IPS-NIHi7 (cell line): ENCODE results near the gene RADIL.
"Not testable (repeated sequence)": the region's sequence is repeated elsewhere in the genome, so short reads cannot be mapped to it uniquely, and the experiment has no call there.

Experiments used
- DNase-seq: peaks from one replicate; pipeline ENCODE4 v3.0.0; 2012; ENCODE audit warnings: mixed read lengths; ENCODE audit errors: extremely low spot score

The RADIL gene, protein sequence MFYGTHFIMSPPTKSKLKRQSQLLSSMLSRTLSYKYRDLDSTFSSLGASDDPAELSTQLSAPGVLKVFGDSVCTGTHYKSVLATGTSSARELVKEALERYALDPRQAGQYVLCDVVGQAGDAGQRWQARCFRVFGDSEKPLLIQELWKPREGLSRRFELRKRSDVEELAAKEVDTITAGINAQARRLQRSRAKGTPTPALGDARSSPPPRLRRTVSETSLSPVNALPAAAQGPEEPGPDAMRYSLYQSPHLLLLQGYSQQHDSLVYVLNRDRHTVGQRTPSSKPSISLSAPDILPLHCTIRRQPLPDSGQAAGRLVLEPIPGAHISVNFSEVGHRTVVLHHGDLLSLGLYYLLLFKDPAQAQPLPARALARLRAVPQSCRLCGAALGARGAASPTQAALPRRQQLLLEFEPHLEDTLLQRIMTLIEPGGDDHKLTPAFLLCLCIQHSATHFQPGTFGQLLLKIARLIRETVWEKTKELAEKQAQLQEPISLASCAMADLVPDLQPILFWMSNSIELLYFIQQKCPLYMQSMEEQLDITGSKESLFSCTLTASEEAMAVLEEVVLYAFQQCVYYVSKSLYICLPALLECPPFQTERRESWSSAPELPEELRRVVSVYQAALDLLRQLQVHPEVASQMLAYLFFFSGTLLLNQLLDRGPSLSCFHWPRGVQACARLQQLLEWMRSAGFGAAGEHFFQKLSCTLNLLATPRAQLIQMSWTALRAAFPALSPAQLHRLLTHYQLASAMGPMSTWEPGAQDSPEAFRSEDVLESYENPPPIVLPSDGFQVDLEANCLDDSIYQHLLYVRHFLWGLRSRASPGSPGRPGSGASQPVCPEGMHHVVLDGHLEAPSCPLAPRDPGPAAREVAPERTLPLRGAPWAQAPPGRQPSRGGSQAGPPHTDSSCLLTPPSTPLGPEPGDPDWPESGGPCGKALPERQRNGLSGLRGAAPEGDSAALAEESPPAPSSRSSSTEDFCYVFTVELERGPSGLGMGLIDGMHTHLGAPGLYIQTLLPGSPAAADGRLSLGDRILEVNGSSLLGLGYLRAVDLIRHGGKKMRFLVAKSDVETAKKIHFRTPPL

DNA sequence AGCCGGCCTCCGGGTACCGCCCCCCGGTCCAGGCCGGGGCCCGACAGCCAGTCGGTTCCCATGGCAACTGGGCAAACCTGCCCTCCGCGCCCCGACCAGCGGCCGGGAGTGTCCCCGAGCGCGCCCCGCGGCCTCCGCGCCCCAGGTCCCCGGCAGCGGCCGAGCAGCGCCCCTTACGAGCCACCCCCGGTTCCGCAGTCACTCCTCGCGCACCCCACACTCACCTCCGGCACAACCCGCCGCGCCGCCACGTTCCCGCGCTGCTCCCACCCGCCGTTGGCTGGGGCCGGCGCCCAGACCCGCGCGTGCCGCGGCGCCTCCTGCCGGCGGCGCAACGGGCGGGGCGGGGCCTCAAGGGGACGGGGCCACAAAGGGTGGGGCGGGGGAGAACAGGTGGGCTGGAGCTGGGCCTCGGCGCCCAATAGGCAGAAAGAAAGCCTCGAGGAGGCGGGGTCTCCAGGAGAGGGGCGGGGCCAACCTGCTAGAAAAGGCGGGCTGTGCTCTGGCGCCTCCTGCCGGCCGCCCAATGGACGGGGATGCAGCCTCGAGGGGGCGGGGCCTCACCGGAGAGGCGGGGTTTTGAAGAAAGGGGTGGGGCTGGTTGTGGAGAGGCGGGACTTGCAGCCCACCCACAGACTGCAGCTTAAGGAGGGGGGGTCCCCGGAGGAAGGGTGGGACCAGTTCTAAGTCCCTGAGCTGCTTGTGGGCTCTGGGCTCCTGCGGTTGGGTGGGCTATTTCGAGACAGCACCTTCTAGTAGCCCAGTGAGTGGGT is at the start of gene RADIL:
TSS of gene RADIL (minus strand) at position 345 of the 773 bp plus-strand sequence. CDS start 5,577 bp downstream, outside the sequence.
- peak; percentile 99 for DNase-seq

GRCh38 chr7:4931943-4932342 is 48.4 kb upstream of the RADIL start:
- DNase-seq, result peak; percentile 46

GRCh38 chr7:4929005-4929404 is 45.5 kb upstream of the RADIL start:
- DNase-seq, result no peak

DNA sequence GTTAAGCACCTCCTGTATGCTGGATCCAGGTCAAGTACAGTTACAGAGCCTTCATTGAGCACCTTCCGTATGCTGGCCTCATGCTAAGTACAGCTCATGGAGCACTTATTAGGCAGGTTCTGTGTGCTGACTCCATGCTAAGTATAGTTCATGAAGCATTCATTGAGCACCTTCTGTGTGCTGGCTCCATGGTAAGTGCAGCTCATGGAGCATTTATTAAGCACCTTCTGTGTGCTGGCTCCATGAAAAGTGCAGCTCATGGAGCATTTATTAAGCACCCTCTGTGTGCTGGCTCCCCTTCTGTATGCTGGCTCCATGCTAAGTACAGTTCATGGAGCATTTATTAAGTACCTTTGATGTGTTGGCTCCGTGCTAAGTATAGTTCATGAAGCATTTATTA is 44.9 kb upstream of the RADIL start:
- no peak for DNase-seq

DNA sequence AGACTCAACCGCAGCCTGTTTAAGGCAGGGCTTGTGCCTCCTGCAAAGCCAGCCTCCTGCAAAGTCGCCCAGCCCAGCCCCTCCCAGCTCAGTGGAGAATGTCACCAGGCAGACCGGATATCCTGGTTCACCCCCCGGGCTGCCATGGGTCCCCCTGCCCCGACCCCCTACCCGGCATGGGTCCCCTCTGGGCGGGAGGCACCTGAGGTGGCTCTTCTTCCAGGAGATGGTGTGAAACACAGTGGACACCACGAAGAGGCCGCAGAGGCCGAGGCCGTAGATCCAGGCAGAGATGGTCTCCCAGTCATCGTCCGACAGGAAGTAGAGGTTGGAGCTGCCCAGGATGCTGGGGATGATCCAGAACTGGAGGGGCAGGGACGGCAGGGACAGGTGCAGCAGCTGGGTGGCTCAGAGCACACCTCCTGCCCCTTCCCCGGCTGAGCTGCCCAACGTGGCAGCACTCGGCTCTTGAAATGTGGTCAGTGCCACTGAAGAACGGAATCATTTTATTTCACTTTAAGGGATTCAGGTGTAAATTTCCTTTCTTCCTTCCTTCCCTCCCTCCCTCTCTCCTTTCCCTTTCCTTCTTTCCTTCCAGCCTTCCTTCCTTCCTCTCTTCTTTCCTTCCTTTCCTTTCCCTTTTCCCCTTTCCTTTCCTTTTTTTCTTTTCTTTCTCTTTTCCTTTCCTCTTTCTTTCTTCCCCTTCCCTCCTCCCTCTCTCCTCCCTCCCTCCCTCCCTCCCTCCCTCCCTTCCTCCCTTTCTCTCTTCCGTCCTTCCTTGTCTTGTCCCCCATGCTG is 36.7 kb upstream of the RADIL start:
- DNase-seq, result peak; percentile 7

- no peak for DNase-seq
Measured at GRCh38 chr7:4916113-4916512, 32.6 kb upstream of the RADIL start.

DNA sequence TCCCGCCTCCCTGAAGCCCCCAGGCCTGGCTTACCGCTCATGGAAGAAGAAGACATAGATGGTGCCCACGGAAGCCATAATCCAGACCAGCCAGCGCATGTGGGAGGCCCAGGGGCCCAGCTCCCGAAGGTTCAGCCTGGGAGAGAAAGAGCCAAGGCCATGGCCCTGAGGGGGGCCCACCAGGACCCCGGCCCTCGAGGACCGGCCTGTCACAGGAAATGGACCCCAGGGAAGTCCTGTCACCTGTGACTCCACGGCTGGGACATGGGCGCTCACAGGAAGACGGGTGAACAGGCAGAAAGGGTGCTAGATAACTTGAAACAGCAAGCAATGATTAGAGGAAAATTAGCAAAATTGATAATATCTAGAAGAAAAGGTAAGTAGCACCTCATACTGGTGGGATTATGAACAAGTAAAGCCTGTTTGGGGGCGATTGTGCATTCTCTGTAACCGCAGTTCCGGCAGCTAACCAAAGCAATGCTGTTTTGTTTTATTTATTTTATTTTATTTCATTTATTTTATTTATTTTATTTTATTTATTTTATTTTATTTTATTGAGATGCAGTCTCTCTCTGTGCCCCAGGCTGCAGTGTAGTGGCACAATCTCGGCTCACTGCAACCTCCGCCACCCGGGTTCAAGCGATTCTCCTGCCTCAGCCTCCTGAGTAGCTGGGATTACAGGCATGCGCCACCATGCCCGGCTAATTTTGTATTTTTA is 27.8 kb upstream of the RADIL start:
- no peak for DNase-seq

DNA sequence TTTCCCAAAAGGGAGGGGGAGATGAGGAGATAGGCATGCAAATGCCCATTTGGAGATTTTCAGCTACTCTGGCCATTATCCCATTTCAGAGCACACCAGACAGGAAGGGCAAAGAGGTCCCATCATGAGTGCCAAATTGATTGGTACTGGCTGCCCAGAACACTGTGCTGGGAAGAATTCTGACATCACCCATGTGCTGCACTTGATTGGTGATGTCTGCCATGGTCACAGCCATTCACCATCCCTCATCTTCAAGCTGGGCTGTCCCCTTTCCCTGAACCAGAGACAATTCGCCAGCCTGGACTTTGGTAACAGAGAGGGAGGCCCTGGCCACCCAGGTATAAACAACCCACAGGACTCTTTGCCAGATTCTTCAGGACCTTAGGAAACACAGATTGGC is 23.2 kb upstream of the RADIL start:
- DNase-seq, result no peak

DNA sequence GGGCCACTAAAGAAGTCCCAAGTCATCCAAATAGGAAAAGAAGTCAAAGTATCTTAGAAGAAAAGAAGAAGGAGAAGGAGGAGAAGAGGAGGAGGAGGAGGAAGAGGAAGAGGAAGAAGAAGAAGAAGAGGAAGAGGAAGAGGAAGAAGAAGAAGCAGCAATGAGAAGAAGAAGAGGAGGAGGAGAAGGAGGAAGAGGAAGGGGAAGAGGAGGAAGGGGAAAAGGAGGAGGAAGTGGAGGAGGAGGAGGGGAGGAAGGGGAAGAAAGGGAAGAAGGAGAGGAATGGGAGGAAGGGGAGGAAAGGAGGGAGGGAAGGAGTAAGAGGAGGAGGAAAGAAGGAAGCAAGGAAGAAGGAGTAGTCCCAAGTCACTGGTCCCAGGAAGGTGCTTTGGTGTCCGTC is 21.7 kb upstream of the RADIL start:
- DNase-seq, result no peak

DNA sequence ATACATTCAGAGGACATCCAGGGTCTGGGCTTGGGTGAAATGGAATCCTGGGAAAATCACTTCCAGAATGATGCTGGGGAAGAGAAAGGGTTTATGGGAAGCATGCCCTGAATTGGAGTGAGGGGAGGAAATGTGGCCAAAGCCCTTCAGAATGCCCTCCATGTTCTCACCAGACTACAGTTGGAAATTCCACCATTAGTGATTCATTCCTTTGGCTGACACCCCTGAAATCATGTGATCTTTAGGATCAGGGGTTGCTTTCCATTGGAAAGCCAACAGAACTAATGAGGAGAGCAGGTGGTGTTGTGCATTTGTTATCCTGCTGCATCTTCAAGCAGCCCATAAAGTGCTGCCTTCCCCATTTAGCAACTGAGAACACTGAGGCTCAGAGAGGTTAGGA is 20.8 kb upstream of the RADIL start:
- no peak for DNase-seq

DNA sequence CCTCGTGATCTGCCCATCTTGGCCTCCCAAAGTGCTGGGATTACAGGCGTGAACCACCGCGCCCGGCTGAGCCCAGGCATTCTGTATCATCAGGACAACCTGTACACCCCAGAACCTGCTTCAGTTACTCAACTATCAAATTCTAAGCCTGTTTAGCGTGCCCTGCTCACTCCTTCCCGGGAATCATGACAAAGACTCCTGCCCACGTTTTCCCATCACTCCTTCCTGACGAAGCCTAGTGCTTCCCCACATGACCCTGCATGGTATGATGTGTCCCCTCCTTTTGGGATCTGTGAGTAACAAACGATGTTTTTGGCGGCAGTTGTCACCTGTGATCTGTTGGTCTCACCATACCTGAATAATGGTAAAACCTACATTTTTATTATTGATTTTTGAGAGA is 12.2 kb upstream of the RADIL start:
- DNase-seq, result no peak

GRCh38 chr7:4894482-4894881 is 11.0 kb upstream of the RADIL start:
- DNase-seq, result no peak

- DNase-seq, result no peak
Measured at GRCh38 chr7:4893929-4894475, 10.5 kb upstream of the RADIL start.

- not testable (repeated sequence) for DNase-seq
Measured at GRCh38 chr7:4893188-4893587, 9.7 kb upstream of the RADIL start.

DNA sequence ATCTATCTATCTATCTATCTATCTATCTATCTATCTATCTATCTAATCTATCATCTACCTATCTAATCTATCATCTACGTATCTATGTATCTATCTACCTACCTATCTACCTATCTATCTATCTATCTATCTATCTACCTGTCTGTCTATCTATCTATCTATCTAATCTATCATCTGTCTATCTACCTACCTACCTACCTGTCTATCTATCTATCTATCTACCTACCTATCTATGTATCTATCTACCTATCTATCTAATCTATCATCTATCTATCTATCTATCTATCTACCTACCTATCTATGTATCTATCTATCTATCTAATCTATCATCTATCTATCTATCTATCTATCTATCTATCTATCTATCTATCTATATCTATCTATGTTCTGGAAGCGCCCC is 8.0 kb upstream of the RADIL start:
- not testable (repeated sequence) for DNase-seq

GRCh38 chr7:4889682-4890081 is 6.2 kb upstream of the RADIL start:
- no peak for DNase-seq

DNA sequence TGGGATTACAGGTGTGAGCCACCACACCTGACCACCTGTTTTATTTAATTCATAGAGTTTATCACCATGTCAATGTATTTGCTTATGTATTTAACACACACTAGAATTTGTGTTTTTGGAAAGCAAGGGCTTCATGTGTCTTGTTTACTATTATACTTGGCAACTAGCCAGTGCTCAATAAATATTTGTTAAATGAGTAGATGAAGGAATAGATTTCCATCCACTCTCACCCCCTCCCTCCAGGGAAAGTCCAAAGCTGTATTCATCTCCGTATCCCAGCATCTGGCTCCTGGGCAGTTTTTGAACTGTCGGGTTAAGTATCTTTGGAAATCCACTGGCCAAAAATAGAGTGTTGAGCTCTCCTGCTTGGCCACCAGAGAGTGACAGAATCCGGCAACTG is 4.6 kb upstream of the RADIL start:
- DNase-seq, result no peak

- DNase-seq, result no peak
Measured at GRCh38 chr7:4886671-4887070, 3.2 kb upstream of the RADIL start.

- DNase-seq, result no peak
Measured at GRCh38 chr7:4885317-4885807, 1.8 kb upstream of the RADIL start.

DNA sequence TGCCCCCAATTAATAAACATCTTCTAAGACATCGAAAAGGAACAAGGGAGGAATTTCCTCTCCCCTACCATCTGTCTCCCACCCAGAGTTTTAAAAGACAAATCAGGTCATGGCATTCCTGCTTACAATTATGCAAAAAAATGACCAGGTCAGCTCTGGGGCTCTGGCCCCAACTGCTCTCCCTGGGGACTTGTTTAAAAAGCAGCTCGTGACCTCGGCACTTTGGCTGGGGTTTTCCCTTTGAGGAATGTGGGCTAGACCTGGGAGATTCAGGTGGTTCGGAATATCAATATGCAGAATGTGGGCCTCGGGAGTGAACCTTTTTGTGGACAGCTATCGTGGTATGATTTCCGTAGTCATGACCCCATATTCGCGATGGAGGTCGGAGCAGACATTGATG is 648 bp upstream of the RADIL start:
- no peak for DNase-seq
